H1 (cell line): ENCODE data around the gene DIP2B. TPM values are rescaled to one million over a fixed set of nuclear protein-coding genes. Genes with fewer than 3 reads are reported as not detected.

Experiments used
- CTCF ChIA-PET: fragments of 300-600 bp; sonication (Branson Sonifier 250); formaldehyde crosslinking; loops from one replicate; lab custom pipeline; 2021; ENCODE audit not compliant: partially characterized antibody; lab: Charles Lee
- POLR2A ChIA-PET: fragments of 300-600 bp; sonication (Branson Sonifier 250); formaldehyde crosslinking; loops from one replicate; lab custom pipeline; 2021; ENCODE audit warnings: inconsistent platforms; ENCODE audit not compliant: partially characterized antibody; lab: Charles Lee
- DNase-seq, 2 experiments: peaks; one replicate each; pipeline versions ENCODE4 v3.0.0 to v3.0.0-alpha.2; 2010 to 2022; ENCODE audit warnings: low spot score in 2 of 2, low read depth in 1 of 2, mixed read lengths in 1 of 2
- FAIRE-seq: peaks from 2 replicates; lab custom pipeline; 2011; peaks lifted over from hg19 to GRCh38; lab: Jason Lieb, UNC
- H2AFZ ChIP-seq: 2 replicates; pipeline ENCODE4 v1.8.1; 2012; ENCODE audit warnings: low read length, inconsistent platforms
- H2AK5ac ChIP-seq: 2 replicates; pipeline ENCODE4 v1.6.1; 2013; ENCODE audit warnings: low read depth, low read length
- H2BK120ac ChIP-seq: replicated peaks from 2 replicates; pipeline ENCODE3; 2013; ENCODE audit warnings: low read depth, low read length, inconsistent platforms
- H2BK12ac ChIP-seq: 2 replicates; pipeline ENCODE4 v1.6.1; 2013; ENCODE audit warnings: low read depth, low read length
- H2BK15ac ChIP-seq: 2 replicates; pipeline ENCODE4 v1.6.1; 2013; ENCODE audit warnings: low read length
- H2BK20ac ChIP-seq: 2 replicates; pipeline ENCODE4 v1.6.1; 2013; ENCODE audit warnings: low read length
- H2BK5ac ChIP-seq: 2 replicates; pipeline ENCODE4 v1.6.1; 2013; ENCODE audit warnings: low read depth, low read length
- H3K14ac ChIP-seq: 2 replicates; pipeline ENCODE4 v1.6.1; 2013; ENCODE audit warnings: inconsistent platforms; ENCODE audit not compliant: insufficient read length
- H3K18ac ChIP-seq: 2 replicates; pipeline ENCODE4 v1.6.1; 2013; ENCODE audit warnings: low read length; ENCODE audit errors: extremely low read depth
- H3K23ac ChIP-seq: 2 replicates; pipeline ENCODE4 v1.6.1; 2013; ENCODE audit warnings: inconsistent platforms; ENCODE audit not compliant: insufficient read length
- H3K23me2 ChIP-seq: 2 replicates; pipeline ENCODE4 v1.6.1; 2013; ENCODE audit warnings: low read depth, low read length
- H3K27ac ChIP-seq: 2 replicates; pipeline ENCODE4 v1.6.1; 2011; ENCODE audit warnings: low read depth, low read length, inconsistent platforms
- H3K27me3 ChIP-seq, 4 experiments: replicated peaks in 1 of 4; 1 replicate in 1 of 4; 2 replicates in 3 of 4; pipeline versions ENCODE4 v1.6.1 to v1.8.1; 2011 to 2013; ENCODE audit warnings: low read length in 3 of 4, mild to moderate bottlenecking in 3 of 4, inconsistent platforms in 2 of 4, mixed read lengths in 2 of 4, moderate library complexity in 1 of 4; ENCODE audit not compliant: control insufficient read depth in 3 of 4, insufficient read depth in 3 of 4; ENCODE audit errors: extremely low read depth in 1 of 4
- H3K36me3 ChIP-seq, 4 experiments: 2 replicates each; pipeline versions ENCODE4 v1.6.1 to v1.8.1; 2011 to 2013; ENCODE audit warnings: mild to moderate bottlenecking in 4 of 4, low read length in 3 of 4, moderate library complexity in 2 of 4, control low read depth in 1 of 4, inconsistent platforms in 1 of 4; ENCODE audit not compliant: insufficient read depth in 4 of 4, control insufficient read depth in 2 of 4
- H3K4ac ChIP-seq: replicated peaks from 2 replicates; pipeline ENCODE3; 2013; ENCODE audit warnings: low read length, low read depth, mixed read lengths, inconsistent platforms; ENCODE audit not compliant: insufficient read length
- H3K4me1 ChIP-seq, 4 experiments: replicated peaks in 1 of 4; 1 replicate in 1 of 4; 2 replicates in 3 of 4; pipeline versions ENCODE4 v1.6.1 to v1.8.1; 2011 to 2013; ENCODE audit warnings: low read length in 3 of 4, inconsistent platforms in 2 of 4, mixed read lengths in 1 of 4; ENCODE audit not compliant: insufficient read depth in 4 of 4, control insufficient read depth in 3 of 4
- H3K4me2 ChIP-seq, 2 experiments: 2 replicates each; pipeline versions ENCODE4 v1.6.1 to v1.8.1; 2011 to 2013; ENCODE audit warnings: low read depth in 2 of 2, low read length in 2 of 2, control low read depth in 1 of 2, inconsistent platforms in 1 of 2, mild to moderate bottlenecking in 1 of 2; ENCODE audit not compliant: insufficient read depth in 1 of 2
- H3K4me3 ChIP-seq, 4 experiments: fragments of 200-600, 300-600 bp in 1 of 4; sonication (generic), shearing (Covaris generic), sonication (Bioruptor Twin) in 1 of 4; 2 replicates each; pipeline versions ENCODE4 v1.5.1 to v1.8.1; 2011 to 2016; ENCODE audit warnings: low read length in 4 of 4, low read depth in 3 of 4, control low read depth in 2 of 4, inconsistent platforms in 2 of 4, mild to moderate bottlenecking in 2 of 4, mixed read lengths in 1 of 4, moderate library complexity in 1 of 4; ENCODE audit not compliant: insufficient read depth in 2 of 4; ENCODE audit errors: extremely low read depth in 1 of 4
- H3K56ac ChIP-seq: replicated peaks from 2 replicates; pipeline ENCODE3; 2013; ENCODE audit warnings: low read depth, mild to moderate bottlenecking, mixed read lengths, low read length, inconsistent platforms; ENCODE audit not compliant: insufficient read length
- H3K79me1 ChIP-seq: 2 replicates; pipeline ENCODE4 v1.6.1; 2013; ENCODE audit warnings: low read depth, low read length, control low read depth
- H3K79me2 ChIP-seq, 2 experiments: 2 replicates each; pipeline versions ENCODE4 v1.6.1 to v1.8.1; 2012 to 2013; ENCODE audit warnings: low read length in 2 of 2, mild to moderate bottlenecking in 2 of 2, inconsistent platforms in 1 of 2; ENCODE audit not compliant: insufficient read depth in 2 of 2, control insufficient read depth in 1 of 2
- H3K9ac ChIP-seq, 4 experiments: replicated peaks in 1 of 4; 1 replicate in 1 of 4; 2 replicates in 3 of 4; pipeline versions ENCODE4 v1.6.1 to v1.8.1; 2011 to 2013; ENCODE audit warnings: low read depth in 3 of 4, low read length in 3 of 4, control low read depth in 2 of 4, mild to moderate bottlenecking in 2 of 4, moderate library complexity in 2 of 4, inconsistent platforms in 1 of 4; ENCODE audit errors: extremely low read depth in 1 of 4
- H3K9me3 ChIP-seq, 2 experiments: 2 replicates each; pipeline versions ENCODE4 v1.6.1 to v1.8.1; 2012 to 2013; ENCODE audit warnings: mild to moderate bottlenecking in 2 of 2, moderate library complexity in 2 of 2, control low read depth in 1 of 2, inconsistent platforms in 1 of 2, low read depth in 1 of 2, low read length in 1 of 2, mixed read lengths in 1 of 2; ENCODE audit not compliant: insufficient read depth in 2 of 2
- H4K20me1 ChIP-seq, 2 experiments: replicated peaks in 1 of 2; 2 replicates each; pipeline versions ENCODE3 to v1.8.1; 2011 to 2013; ENCODE audit warnings: inconsistent platforms in 2 of 2, low read length in 2 of 2, mild to moderate bottlenecking in 1 of 2; ENCODE audit not compliant: insufficient read depth in 2 of 2, control insufficient read depth in 1 of 2
- H4K5ac ChIP-seq: 2 replicates; pipeline ENCODE4 v1.6.1; 2013; ENCODE audit warnings: low read length, low read depth, mixed read lengths, inconsistent platforms; ENCODE audit not compliant: insufficient read length
- H4K8ac ChIP-seq: 2 replicates; pipeline ENCODE4 v1.8.0; 2013; ENCODE audit warnings: mild to moderate bottlenecking, moderate library complexity, low read length, inconsistent platforms; ENCODE audit not compliant: insufficient read depth; ENCODE audit errors: extremely low read depth
- H4K91ac ChIP-seq: replicated peaks from 2 replicates; pipeline ENCODE3; 2013; ENCODE audit warnings: low read length, mixed read lengths, inconsistent platforms; ENCODE audit not compliant: insufficient read length
- CREB1 ChIP-seq: IDR thresholded peaks from 2 replicates; pipeline ENCODE4 v1.6.1; 2012; ENCODE audit warnings: inconsistent platforms
- SP1 ChIP-seq: IDR thresholded peaks from 2 replicates; pipeline ENCODE4 v1.6.1; 2011; ENCODE audit warnings: low read depth, low read length
- WGBS, 2 experiments: shearing (Covaris generic) in 1 of 2; methylation state at CpG; one replicate each; pipeline versions ENCODE4 v1.1.6 to v1.1.7; 2013 to 2015; ENCODE audit warnings: low lambda C conversion rate in 2 of 2, mixed read lengths in 2 of 2, inconsistent platforms in 1 of 2, low coverage in 1 of 2, missing lambda C conversion rate in 1 of 2; ENCODE audit not compliant: insufficient replicate concordance in 2 of 2, insufficient coverage in 1 of 2, insufficient read length in 1 of 2; ENCODE audit errors: extremely low coverage in 1 of 2, missing lambda C conversion rate in 1 of 2; 5-methylcytosine and 5-hydroxymethylcytosine counted together
- long read RNA-seq, 2 experiments: library from RNA in 1 of 2; library from capped mRNA in 1 of 2; stranded (forward); transcript quantifications; one replicate each; pipeline ENCODE4 v2.0.0, GENCODE V29; 2021; ENCODE audit warnings: inconsistent platforms in 1 of 2
- polyA minus RNA-seq, 3 experiments: library from RNA; depleted of rRNA, polyadenylated mRNA; stranded (reverse); fragments of >200 nt; gene quantifications; 1 replicate in 2 of 3; 2 replicates in 1 of 3; pipeline ENCODE4 v1.2.3, GENCODE V29; 2011
- polyA plus RNA-seq, 7 experiments: library from polyadenylated mRNA; depleted of rRNA in 3 of 7; stranded (reverse) in 5 of 7; unstranded in 2 of 7; fragments of >200 nt in 5 of 7; fragments of 200-250 nt in 2 of 7; gene quantifications; 1 replicate in 5 of 7; 2 replicates in 1 of 7; 4 replicates in 1 of 7; pipeline versions ENCODE4 v1.2.1 to v1.2.3, GENCODE V29; 2011 to 2013; ENCODE audit warnings: missing spikeins in 2 of 7, mixed read lengths in 2 of 7
- total RNA-seq: library from RNA; stranded (reverse); fragmentation: NEBNext Ultra II Directional; extraction: Animal tissue kit (Norgen Biotek cat#: 25700); gene quantifications from 2 replicates; pipeline ENCODE4 v1.2.1, GENCODE V29; 2021

Gene DIP2B, protein sequence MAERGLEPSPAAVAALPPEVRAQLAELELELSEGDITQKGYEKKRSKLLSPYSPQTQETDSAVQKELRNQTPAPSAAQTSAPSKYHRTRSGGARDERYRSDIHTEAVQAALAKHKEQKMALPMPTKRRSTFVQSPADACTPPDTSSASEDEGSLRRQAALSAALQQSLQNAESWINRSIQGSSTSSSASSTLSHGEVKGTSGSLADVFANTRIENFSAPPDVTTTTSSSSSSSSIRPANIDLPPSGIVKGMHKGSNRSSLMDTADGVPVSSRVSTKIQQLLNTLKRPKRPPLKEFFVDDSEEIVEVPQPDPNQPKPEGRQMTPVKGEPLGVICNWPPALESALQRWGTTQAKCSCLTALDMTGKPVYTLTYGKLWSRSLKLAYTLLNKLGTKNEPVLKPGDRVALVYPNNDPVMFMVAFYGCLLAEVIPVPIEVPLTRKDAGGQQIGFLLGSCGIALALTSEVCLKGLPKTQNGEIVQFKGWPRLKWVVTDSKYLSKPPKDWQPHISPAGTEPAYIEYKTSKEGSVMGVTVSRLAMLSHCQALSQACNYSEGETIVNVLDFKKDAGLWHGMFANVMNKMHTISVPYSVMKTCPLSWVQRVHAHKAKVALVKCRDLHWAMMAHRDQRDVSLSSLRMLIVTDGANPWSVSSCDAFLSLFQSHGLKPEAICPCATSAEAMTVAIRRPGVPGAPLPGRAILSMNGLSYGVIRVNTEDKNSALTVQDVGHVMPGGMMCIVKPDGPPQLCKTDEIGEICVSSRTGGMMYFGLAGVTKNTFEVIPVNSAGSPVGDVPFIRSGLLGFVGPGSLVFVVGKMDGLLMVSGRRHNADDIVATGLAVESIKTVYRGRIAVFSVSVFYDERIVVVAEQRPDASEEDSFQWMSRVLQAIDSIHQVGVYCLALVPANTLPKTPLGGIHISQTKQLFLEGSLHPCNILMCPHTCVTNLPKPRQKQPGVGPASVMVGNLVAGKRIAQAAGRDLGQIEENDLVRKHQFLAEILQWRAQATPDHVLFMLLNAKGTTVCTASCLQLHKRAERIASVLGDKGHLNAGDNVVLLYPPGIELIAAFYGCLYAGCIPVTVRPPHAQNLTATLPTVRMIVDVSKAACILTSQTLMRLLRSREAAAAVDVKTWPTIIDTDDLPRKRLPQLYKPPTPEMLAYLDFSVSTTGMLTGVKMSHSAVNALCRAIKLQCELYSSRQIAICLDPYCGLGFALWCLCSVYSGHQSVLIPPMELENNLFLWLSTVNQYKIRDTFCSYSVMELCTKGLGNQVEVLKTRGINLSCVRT (N-terminal part only)
- total RNA-seq (26.8 and 29.6 TPM in 2 replicates), polyA plus RNA-seq (2011; rRNA removed) (10.3 and 11.1 TPM in 2 replicates), polyA minus RNA-seq (2011; rRNA and poly(A)+ RNA removed) (55.8 and 63.9 TPM in 2 replicates)
- 13.1 TPM for polyA plus RNA-seq (2011; cell fraction: cytosol; rRNA removed)
- 20.8 TPM for polyA plus RNA-seq (2011; cell fraction: nucleus; rRNA removed)
- 10.1 to 14.1 TPM (median 12.7 TPM) in 4 replicates for polyA plus RNA-seq (2012, experiment 1 of 2)
- 1.1 TPM for polyA plus RNA-seq (2012, experiment 2 of 2)
- polyA plus RNA-seq (2013, experiment 1 of 2): 8.3 TPM
- 7.7 TPM for polyA plus RNA-seq (2013, experiment 2 of 2)
- 23.8 TPM for polyA minus RNA-seq (2011; cell fraction: cytosol; rRNA and poly(A)+ RNA removed)
- polyA minus RNA-seq (2011; cell fraction: nucleus; rRNA and poly(A)+ RNA removed): 33.5 TPM
- long read RNA-seq, experiment 1, partial matches to known transcripts: 29 of 29 reads
- long read RNA-seq, experiment 1, other reads (novel, unspliced or antisense): 0 of 29 reads
- long read RNA-seq, experiment 2, partial matches to known transcripts: 3 of 5 reads
- long read RNA-seq, experiment 2, other reads (novel, unspliced or antisense): 2 of 5 reads

DNA sequence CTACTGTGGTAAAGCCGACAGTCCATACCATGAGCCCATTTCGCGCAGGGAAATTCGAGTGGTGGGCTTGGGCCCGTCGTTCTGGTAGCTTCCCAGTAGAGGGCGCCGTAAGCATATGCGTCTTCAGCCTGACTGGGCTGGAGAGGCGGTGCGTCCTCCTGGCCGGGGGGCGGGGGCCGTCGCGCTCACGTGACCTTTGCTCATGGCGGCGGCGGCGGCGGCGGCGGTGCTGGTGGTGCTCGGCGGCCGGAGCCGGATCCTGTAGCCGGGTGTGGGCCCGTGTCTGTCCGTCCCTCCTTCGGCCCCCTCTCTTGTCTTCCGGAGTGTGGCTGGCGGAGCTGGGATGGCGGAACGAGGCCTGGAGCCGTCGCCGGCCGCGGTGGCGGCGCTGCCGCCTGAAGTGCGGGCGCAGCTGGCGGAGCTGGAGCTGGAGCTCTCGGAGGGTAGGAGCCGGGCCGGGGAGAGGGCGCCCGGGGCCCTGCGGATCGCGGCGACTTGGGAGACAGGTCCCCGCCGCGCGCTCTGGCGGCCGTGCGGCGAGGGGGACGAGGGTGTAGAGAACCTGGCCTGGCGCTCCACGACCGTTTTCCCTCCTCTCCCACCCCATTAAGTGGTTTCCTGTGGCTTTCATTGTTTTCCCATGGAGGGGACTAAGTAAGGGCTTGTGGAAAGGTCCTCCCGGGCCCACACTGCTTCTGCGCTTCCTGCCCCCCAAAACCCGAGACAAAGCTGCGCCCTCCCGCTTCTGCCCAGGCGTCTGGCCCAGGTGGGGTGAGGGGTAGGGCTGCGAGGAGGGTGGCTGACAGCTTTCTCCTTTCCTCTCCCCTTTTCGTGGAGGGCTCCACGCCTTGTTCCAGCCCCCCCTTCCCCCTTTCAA lies at the start of gene DIP2B:
Gene DIP2B (plus strand): TSS at position 188 of the 877 bp plus-strand sequence. CDS start 156 bp downstream, at position 344.
- Histone ChIP-seq H2AK5ac (no peak within 1 kb of the TSS), H2AFZ (peak within 1 kb of the TSS; percentile 96), H3K9ac (peak within 1 kb of the TSS; percentile 36 to 96 (median 91)), H3K56ac (peak within 1 kb of the TSS; percentile 88), H3K4me1 (peaks cover 0 to 4% (median 2%) of the 10 kb centered on the region in 4 experiments; a peak in 3 of 7 replicates), H3K18ac (peak within 1 kb of the TSS; percentile 85), H2BK15ac (0 out of 2 replicates have a peak within 1 kb of the TSS, but pooled peaks have one; percentile 88), H3K4me3 (peak within 1 kb of the TSS; percentile 46 to 94 (median 92)), H2BK12ac (no peak within 1 kb of the TSS), H3K4ac (no peak within 1 kb of the TSS), H3K36me3 (no peaks in the 10 kb centered on the region), H3K27me3 (no peaks in the 10 kb centered on the region), H3K79me2 (peaks cover 21 to 49% of the 10 kb centered on the region in 2 experiments), H4K5ac (peak within 1 kb of the TSS; percentile 72), H3K4me2 (peak within 1 kb of the TSS; percentile 74 to 87), H3K27ac (peak within 1 kb of the TSS; percentile 84), H2BK5ac (peak within 1 kb of the TSS; percentile 87), H3K79me1 (peaks cover 6% of the 10 kb centered on the region; the same call in 1 of the 2 replicates), H4K91ac (no peak within 1 kb of the TSS), H4K20me1 (peaks cover 3 to 4% of the 10 kb centered on the region in 2 experiments), H2BK120ac (no peak within 1 kb of the TSS), H4K8ac (peak within 1 kb of the TSS; percentile 87; the same call in 1 of the 2 replicates), H3K9me3 (0 out of 4 replicates have a peak, but pooled peaks cover 0 to 4% of the 10 kb centered on the region in 2 experiments), H3K23ac (no peak within 1 kb of the TSS), H3K23me2 (peaks cover 8% of the 10 kb centered on the region; the same call in 1 of the 2 replicates), H3K14ac (no peak within 1 kb of the TSS), H2BK20ac (no peak within 1 kb of the TSS)
- CTCF ChIA-PET: interaction anchor here (0.6 to 7.6 kb wide), 39 partner anchors 8 to 259 kb away, joined by 3 to 99 read pairs (median 4); partner anchors contain the start of gene ATF1
- POLR2A ChIA-PET: interaction anchor here (0.6 to 2.2 kb wide), 25 partner anchors 10 to 310 kb away, joined by 3 to 11 read pairs (median 3); partner anchors contain the start of gene ATF1
- no peak for FAIRE-seq
- DNase-seq: peak; percentile 61 to 98
- 3% methylated on average over 51 of the region's 77 CpGs; no CpG with 5 or more reads in 1 of the 2 experiments for WGBS, 2 experiments
- TF ChIP-seq CREB1 (peak; percentile 71; the same call in 1 of the 2 replicates), SP1 (no peak)
